Erythroblast (primary cell): ENCODE data around the gene CPLANE1.
"Not testable (repeated sequence)": the region's sequence is repeated elsewhere in the genome, so short reads cannot be mapped to it uniquely, and the experiment has no call there.

Source experiments
- GATA1 ChIP-seq: IDR thresholded peaks from 2 replicates; pipeline ENCODE4 v1.6.1; 2011; ENCODE audit warnings: low read depth, mild to moderate bottlenecking, control low read depth, low read length, moderate library complexity
- POLR2A ChIP-seq: IDR thresholded peaks from 2 replicates; pipeline ENCODE4 v1.6.1; 2011; ENCODE audit warnings: mild to moderate bottlenecking, low read length

DNA sequence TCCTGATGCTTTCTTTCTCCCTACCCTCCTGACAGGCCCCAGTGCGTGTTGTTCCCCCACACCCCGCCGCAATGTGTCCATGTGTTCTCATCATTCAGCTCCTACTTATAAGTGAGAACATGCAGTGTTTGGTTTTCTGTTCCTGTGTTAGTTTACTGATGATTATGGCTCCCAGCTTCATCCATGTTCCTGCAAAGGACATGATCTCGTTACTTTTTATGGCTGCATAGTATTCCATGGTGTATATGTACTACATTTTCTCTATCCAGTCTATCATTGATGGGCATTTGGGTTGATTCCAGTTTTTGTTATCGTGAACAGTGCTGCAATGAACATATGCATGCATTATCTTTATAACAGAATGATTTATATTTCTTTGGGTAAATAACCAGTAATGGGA, 149.9 kb downstream of the CPLANE1 start:
- not testable (repeated sequence) for TF ChIP-seq POLR2A, GATA1
